ENCODE results near the gene VTI1A.

VTI1A gene

DNA sequence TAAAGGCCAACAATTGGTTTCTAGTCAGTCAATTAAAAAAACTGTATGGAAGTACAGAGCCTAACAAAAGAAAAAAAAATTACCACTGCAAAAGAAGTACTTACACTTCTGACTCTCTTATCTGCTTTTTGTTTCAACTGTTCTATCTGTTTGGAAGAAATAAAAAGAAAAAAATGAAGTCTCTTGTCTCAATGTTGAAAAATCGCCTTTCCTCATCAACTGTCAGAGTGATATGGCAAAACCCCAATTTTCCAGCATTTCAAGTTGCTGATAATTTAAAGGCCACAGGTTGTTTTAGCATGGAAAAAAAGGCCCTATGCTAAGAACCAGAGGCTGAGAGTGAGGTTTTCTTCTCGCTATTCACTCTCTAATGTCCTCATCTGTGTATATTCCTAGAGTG, 13.9 kb upstream of the VTI1A start:
- no peak overlapping the region for H3K4me3 ChIP-seq (ENCODE audit: low read depth, low read length)
- in situ Hi-C loops (cut with HindIII; ENCODE audit: low sequenced_read_pairs), result no loop called here
- no peak for DNase-seq (ENCODE audit: low read depth, low spot score)
- TF ChIP-seq, protein P1, sequence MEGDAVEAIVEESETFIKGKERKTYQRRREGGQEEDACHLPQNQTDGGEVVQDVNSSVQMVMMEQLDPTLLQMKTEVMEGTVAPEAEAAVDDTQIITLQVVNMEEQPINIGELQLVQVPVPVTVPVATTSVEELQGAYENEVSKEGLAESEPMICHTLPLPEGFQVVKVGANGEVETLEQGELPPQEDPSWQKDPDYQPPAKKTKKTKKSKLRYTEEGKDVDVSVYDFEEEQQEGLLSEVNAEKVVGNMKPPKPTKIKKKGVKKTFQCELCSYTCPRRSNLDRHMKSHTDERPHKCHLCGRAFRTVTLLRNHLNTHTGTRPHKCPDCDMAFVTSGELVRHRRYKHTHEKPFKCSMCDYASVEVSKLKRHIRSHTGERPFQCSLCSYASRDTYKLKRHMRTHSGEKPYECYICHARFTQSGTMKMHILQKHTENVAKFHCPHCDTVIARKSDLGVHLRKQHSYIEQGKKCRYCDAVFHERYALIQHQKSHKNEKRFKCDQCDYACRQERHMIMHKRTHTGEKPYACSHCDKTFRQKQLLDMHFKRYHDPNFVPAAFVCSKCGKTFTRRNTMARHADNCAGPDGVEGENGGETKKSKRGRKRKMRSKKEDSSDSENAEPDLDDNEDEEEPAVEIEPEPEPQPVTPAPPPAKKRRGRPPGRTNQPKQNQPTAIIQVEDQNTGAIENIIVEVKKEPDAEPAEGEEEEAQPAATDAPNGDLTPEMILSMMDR (IDR thresholded peaks at IDR 0.05; ENCODE audit: low read depth, low read length), result no peak

- peak; percentile 56 for DNase-seq (ENCODE audit: low read depth, low spot score)
- in situ Hi-C loops (cut with HindIII; ENCODE audit: low sequenced_read_pairs), result no loop called here
- no peak overlapping the region for H3K4me3 ChIP-seq (ENCODE audit: low read depth, low read length)
- TF ChIP-seq, protein P1 (IDR thresholded peaks at IDR 0.05; ENCODE audit: low read depth, low read length), result peak; percentile 32
Measured at GRCh38 chr10:112434988-112435619, 11.9 kb upstream of the VTI1A start.

- in situ Hi-C loops (cut with HindIII; ENCODE audit: low sequenced_read_pairs), result no loop called here
- H3K4me3 ChIP-seq (ENCODE audit: low read depth, low read length), result no peak overlapping the region
- TF ChIP-seq, protein P1 (IDR thresholded peaks at IDR 0.05; ENCODE audit: low read depth, low read length), result no peak
- DNase-seq (ENCODE audit: low read depth, low spot score), result no peak
Measured at GRCh38 chr10:112438356-112438755, 8.7 kb upstream of the VTI1A start.

- TF ChIP-seq, protein P1 (IDR thresholded peaks at IDR 0.05; ENCODE audit: low read depth, low read length), result no peak
- H3K4me3 ChIP-seq (ENCODE audit: low read depth, low read length), result no peak overlapping the region
- in situ Hi-C loops (cut with HindIII; ENCODE audit: low sequenced_read_pairs), result no loop called here
- DNase-seq (ENCODE audit: low read depth, low spot score), result no peak
Measured at GRCh38 chr10:112441520-112441919, 5.5 kb upstream of the VTI1A start.

DNA sequence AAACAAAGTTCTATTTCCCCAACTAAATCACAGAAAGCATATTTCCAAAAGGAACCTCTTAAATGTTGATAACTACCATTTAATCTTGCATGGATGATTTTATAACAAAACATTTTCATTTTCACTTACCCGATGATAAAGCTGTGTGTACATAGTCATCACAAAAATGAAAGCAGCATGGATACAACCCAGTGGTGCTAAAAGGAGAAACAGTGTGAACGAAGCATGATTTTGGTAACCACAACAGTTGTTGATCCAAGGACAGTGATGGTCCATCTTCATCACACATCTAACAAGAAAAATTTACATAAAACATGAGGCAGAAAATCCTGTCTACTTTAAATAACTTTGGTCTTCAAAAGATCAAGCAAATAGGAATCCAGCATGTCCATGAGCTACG, 5.0 kb upstream of the VTI1A start:
- no peak for DNase-seq (ENCODE audit: low read depth, low spot score)
- TF ChIP-seq, protein P1 (IDR thresholded peaks at IDR 0.05; ENCODE audit: low read depth, low read length), result no peak
- no peak overlapping the region for H3K4me3 ChIP-seq (ENCODE audit: low read depth, low read length)
- in situ Hi-C loops (cut with HindIII; ENCODE audit: low sequenced_read_pairs), result no loop called here

GRCh38 chr10:112446055-112446854, 760 bp upstream of the VTI1A start:
- in situ Hi-C loops (cut with HindIII; ENCODE audit: low sequenced_read_pairs), result no loop called here
- DNase-seq (ENCODE audit: low read depth, low spot score), result no peak
- TF ChIP-seq, protein P1 (IDR thresholded peaks at IDR 0.05; ENCODE audit: low read depth, low read length), result no peak

More at GRCh38 chr10:112446055-112446854, 760 bp upstream of the VTI1A start:
- H3K4me3 ChIP-seq (ENCODE audit: low read depth, low read length), result peak overlapping the region; percentile 100

Measured in astrocyte of the spinal cord (primary cell).